GM18511 (cell line): ENCODE measurements around the gene SERPINE2.

ENCODE experiments used
- ATAC-seq: cut with Tn5 transposase; IDR thresholded peaks from one replicate; pipeline ENCODE4 v1.9.1; 2021; ENCODE audit warnings: mild to moderate bottlenecking, moderate library complexity; ENCODE audit not compliant: unreplicated experiment

Gene SERPINE2

DNA sequence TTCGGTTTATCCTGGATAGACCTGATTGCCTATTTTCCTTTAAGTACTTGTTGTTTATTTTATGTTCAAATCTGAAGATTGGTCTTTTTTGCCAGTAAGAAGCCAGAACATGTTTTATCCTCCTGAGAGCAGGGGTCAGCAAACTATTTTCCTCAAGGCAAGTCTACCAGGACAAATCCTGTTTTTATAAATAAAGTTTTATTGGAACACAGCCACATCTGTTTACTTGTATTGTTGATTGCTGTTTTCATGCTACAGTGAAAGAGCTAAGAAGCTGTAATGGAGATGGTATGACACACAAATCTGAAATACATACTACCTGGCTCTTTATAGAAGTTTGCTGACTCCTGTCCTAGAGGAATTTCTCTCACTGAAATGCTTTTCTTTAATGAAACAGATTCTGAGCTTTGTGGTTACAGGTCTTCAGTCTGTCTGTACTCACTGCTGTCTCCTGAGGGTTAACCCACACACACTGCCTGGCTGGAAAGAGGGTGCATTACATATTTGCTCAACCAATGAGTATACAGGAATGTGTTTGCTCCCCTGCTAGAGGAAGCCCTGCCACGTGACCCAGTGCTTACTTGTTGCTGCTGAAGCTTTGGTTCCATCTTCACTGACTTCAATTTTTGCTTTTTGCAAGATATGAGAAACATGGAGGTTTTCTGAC is 59.2 kb downstream of the SERPINE2 start:
- ATAC-seq, result peak; percentile 55

DNA sequence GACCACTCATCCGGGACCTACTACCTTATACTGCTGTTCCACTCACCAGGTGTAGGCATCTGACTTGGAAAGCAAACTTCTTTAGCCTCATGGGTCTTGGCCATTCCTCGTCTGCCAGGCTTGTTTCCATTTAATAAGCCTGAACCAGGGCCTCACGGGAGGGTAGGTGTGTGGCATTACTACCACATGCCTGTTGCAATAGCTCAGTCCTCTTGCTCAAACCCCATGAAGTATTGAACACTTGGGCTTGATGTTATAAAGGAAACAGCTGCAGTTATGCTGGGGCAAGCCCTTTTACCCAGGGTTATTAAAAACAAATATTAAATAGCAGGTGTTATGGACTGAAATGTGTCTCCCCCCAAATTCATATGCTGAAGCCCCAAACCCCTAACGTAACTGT is 60.6 kb downstream of the SERPINE2 start:
- ATAC-seq, result no peak

DNA sequence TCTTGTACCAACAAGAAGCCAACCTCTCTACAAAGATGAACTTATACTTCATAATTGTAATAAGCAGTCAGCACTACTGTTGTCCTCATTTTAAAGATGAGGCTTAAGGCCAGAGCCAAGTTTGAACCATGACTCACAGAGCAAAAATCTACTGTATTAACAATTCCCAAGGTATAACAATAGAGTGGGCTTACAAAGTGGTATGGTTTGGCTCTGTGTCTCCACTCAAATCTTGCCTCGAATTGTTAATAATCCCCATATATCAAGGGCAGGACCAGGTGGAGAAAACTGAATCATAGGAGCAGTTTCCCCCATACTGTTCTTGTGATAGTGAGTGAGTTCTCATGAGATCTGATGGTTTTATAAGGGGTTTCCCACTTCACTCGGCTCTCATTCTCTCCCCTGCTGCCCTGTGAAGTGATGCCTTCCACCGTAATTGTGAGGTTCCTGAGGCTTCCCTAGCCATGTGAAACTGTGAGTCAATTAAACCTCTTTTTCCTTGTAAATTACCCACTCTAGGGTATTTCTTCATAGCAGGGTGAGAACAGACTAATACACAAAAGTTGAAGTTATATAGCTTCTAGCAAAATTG is 62.4 kb downstream of the SERPINE2 start:
- no peak for ATAC-seq

DNA sequence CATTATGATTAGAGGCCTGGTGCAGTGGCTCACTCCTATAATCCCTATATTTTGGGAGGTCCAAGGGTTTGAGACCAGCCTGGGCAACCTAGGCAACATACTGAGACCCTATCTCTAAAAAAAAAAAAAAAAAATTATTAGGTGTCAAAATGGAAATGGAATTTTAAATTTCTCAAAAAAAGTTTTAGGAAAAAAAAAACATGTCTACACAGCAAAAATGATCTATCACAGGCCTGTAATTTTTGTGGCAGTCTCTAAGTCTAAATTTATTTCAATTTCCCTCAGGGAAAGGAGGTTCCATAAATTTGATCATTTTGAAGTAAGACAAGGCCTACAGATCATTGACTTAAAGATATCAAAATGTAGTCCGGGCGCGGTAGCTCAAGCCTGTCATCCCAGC is 65.5 kb downstream of the SERPINE2 start:
- no peak for ATAC-seq

DNA sequence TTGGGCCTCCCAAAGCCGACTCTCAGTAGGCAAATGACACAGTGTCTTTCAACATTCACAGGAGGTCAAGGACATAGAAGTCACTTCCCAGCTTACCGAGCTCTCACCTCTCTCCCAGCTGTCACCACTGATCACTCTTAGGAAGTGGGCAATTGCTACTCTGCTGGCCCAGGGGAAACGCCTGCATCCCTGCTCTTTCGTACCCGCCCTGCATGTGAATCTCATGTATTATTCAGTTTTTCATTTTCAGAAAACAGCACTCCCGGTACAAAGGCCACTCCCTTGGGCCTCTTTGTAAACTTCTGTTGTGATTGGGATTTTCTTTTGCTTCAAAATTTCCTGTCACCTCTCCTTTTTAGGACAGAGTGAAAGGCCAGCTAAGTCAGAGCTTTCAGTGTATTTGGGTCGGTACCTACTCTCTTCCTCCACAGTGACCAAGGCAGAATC is 66.4 kb downstream of the SERPINE2 start:
- ATAC-seq, result no peak

DNA sequence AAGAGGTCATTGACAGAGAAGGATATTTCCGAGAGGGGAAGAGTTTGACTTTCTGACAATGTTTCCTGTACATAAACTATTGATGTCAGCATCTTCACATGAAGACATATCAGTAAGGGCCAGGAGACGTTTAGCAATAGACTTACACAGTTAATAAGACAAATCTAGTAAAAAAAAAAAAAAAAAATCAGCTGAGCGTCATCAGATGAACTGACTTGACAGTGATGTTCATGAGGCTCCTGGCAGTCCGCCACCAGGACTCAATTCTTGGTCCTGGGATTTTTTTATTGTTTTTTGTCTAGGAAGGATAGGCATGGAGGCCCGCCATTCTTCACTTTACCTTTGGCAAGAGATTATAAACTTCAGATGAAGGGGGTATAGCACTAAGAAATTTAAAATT is 67.4 kb downstream of the SERPINE2 start:
- no peak for ATAC-seq

DNA sequence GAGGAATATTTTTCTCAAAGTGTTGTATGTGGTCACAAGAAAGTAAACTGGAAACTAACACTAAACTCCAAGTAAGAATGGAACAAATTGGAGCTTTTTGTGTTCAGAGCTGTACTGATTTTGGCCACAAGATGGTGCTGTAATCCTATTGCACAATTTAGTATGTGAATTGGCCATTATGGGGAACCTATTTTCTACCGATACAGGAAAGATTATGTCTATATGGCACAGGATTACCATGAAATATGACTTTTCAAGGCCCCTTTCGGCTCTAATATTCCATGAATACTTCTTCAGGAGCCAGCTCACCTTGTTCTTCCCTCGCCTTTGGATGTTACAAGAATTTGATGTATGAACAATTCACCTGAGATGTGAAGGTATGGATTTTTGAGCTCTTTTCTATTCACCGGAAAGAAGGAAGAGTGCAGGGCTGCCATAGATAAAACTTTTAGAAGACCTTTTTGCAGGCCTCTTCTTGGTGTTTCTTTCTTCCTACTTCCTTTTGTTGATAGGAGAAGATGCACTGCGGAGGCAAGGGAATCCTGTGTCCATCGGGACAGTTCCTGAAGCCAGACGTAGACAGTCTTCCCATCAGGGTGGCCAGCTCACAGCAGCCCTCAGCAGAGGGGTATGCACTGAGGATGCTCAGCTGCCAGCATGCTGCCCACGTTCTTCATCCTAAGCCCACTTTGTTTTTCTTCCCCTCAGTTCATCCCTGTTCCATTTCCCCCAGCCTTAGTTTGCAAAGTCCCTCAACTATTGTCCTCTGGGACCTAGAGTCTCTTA is 68.5 kb downstream of the SERPINE2 start:
- ATAC-seq, result peak; percentile 85

DNA sequence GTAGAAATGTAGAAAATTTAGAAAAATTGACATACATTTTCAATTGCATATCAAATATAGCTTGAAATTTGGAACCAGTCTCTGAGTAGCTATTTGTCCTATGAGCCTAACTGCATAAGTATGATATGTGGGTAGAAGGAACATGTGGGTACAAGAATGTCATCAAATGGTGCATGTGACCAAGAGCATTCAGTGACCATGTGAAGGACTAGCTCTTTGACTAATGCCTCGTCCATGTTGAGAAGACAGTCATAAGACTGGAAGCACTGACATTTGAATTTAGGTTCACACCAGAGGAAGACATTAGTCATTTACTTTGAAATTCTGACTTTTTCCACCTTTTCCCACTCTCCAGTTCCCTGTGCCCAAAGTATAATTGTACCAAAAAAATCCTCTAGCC is 69.2 kb downstream of the SERPINE2 start:
- peak; percentile 28 for ATAC-seq

DNA sequence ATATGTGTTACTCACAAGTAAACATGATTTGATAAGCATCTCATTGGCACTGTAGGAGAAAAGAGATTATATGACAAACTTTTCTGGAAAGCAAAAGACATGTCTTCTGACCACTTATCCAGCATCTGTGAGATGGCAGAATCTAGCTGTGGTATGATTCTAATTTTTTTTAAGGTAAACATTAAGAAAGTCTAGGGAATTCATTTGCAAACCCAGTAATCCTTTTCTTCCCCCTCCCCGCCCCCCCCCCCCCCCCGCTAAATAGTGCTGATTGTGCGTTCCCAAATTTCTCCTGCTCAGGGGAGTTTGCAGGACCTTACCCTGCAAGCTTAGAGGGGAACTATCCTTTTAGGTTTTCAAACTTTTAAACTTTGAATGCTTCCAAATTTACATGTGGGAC is 69.8 kb downstream of the SERPINE2 start:
- ATAC-seq, result no peak

DNA sequence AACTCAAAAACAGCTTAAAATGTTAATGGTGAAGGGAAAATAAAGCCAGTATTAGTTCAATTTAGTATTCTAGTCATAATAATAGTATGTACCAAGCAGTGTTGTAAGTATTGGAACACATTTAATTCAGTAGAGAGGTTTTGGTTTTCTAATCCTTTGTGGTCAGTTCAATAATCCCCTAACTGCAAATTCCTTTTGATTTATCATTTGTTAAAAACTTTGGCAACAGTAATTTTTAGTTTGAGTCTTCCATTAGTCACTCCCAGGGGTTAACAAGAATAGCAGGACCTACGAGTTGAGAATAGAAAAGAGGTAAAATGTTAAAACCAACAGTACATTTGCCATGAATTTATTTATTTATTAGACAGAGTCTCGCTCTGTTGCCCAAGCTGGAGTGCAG is 71.1 kb downstream of the SERPINE2 start:
- ATAC-seq, result no peak

DNA sequence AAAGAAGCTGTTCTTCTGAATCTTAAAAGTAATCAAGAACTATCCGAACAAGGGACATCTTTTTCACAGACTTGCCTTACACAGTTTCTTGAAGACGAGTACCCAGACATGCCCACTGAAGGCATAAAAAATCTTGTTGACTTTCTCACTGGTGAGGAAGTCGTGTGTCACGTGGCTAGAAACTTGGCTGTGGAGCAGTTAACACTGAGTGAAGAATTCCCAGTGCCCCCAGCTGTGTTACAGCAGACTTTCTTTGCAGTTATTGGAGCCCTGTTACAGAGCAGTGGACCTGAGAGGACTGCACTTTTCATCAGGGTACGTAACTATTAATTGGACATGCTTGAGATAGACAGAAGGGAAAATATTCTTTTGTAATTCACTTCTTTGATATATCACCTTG is 79.4 kb downstream of the SERPINE2 start:
- no peak for ATAC-seq

DNA sequence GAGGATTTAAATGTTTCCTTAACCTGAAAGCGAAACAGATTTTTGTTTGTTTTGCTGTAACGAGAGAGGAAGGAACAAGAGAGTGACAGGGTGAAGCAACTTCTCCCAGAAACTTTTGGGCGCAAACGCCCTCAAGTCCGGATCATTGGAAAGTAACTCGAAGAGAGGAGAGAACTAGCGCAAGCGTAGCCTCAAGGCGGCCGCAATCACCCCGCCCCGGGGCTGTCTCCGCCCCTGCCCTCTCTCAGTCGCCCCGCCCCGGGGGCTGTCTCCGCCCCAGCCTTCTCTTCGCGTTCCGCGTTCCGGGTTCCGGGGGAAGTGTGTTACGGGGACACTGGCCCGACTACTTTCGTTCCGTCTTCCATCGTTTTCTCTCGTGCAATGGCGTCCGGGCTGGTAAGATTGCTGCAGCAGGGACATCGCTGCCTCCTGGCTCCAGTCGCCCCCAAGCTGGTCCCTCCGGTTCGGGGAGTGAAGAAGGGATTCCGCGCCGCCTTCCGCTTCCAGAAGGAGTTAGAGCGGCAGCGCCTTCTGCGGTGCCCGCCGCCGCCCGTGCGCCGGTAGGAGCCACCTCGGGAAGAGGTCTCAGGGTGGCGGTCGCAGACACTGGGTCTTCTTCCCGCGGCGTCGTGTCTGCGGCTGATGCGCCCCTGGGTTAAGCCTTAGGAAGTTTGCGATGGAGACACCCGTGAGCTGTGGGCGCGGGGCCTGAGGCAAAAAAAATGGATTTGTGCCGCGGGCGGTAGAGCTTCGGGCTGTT is 81.8 kb downstream of the SERPINE2 start, which contains the start of gene MRPL44:
TSS of gene MRPL44 (plus strand) at position 372 of the 760 bp plus-strand sequence. CDS start at position 382, 10 bp downstream.
- ATAC-seq, result peak; percentile 86

DNA sequence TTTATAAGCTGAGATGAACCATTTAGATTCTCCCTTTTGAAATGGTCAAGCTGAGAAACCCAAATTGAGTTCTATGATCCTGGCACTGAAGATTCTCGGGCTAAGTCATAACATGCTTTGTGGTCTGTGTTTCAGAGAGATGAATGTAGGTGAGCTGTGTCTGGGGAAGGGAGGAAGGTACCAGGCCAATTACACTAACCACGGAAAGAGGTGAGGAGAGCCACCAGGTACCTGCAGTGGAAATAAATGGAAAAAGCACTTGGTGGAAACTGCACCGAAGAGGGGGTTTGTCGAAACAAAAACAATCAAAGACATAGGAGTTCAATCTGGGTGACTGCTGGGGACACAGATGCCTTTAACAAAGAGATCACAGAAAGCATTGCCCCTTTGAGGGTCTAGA is 82.8 kb downstream of the SERPINE2 start:
- peak; percentile 47 for ATAC-seq

DNA sequence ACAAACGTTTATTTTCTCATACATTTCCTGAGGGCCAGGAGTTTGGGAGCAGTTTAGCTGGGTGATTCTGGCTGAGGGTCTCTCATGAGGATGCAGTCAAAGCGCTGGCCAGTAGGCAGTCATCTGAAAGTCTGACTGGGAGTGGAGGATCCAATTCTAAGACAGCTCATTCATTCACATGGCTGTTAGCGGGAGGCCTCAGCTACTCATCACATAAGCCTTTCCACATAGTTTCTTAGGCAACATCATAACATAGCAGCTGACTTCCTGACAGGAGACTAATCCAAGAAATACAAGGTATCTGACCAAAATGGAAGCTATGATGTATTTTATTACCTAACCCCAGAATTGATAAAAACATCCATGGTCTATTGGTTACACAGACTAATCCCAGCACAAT is 84.7 kb downstream of the SERPINE2 start:
- ATAC-seq, result no peak

DNA sequence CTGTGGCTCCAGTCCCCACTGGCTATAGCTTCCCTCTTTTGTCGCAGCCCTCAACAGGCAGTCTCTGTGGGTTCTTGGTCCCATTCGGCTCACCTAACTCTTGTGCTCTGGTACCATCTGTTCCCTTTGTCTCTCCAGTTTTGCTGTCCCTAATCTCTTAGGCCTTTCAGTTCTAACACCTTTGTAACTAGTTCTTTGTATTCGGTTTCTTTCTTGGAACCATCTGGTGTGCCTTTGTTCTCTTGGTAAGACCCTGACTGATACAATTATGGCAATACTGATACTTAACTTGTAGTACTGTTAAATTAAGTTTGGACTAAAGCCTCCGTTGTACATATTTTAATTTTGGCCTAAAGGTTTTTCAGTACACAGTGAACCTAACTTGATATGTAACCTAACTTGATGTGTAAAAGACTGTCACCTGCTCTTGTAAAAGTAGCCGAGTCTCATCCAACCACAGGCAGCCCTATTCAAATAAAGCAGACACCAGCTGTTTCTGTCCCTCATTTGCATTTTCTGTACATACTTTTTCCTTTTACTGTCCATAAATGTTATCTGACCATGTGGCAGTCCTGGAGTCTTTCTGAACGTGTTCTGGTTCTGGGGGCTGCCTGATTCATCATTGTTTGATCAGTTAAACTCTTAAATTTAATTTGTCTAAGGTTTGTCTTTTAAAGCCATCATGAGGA is 86.7 kb downstream of the SERPINE2 start:
- ATAC-seq, result peak; percentile 49

DNA sequence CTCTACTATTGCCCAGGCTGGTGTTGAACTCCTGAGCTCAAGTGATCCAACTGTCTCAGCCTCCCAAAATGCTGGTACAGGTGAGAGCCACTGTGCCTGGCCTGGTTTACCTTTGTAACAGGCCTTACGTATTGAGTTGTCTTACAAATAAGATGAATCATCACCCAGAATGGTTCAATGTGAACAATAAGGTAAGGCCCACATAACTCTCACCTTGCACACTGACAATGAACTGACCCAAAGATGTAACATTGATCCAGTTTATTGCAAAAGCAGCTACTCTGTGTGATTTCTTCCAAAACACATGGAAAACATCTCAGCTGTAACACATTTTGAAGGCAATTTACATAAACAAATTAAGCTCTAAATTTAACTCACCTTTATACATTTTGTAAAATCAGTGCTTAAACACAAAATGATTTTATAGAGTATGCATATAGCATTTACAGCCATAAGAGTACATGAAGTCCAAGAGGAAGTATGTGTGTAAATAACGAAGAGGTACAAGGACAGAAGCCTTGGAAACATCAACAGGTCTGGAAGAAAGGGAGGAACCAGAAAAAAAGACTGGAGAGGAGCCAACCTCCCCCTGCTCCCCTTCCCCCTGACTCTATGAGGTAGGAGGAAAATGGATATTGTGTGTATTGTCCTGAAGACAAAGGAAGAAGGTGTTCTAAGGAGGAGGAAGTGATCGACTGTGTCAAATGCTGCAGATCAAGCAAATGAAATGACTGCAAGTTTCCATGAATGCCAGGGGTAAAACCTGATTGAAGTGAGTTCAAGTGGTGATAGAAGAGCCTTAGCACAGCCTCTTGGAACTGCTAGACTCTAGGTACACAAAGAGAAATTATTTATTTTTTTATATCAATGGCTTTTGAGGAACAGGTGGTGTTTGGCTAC is 88.4 kb downstream of the SERPINE2 start:
- no peak for ATAC-seq

DNA sequence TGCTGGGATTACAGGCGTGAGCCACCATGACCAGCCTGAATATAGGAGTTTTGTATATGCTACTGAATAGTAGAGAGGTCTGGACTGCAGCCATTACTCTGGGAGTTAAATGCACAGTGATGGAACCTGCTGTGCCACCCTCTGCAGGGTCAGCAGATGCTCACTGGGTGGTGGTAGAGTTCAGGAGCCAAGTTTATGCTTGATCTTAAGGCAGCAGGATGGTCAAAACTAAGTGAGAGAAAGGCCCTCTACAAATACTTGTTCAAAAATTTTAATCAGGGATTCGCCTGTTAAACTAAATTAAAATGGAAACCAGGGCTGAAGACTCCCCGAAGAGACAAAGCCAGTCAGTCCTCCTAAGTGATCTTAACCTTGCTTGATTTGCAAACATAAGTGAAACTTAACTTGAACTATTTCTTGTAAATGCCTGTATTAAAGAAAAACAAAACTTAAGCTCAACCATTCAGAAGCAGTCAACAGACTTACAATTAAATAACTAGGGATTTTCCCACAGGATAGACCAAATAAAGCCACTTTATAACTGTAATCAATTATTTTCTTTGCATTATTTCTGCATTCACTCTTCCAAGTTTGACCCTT is 89.7 kb downstream of the SERPINE2 start:
- no peak for ATAC-seq

DNA sequence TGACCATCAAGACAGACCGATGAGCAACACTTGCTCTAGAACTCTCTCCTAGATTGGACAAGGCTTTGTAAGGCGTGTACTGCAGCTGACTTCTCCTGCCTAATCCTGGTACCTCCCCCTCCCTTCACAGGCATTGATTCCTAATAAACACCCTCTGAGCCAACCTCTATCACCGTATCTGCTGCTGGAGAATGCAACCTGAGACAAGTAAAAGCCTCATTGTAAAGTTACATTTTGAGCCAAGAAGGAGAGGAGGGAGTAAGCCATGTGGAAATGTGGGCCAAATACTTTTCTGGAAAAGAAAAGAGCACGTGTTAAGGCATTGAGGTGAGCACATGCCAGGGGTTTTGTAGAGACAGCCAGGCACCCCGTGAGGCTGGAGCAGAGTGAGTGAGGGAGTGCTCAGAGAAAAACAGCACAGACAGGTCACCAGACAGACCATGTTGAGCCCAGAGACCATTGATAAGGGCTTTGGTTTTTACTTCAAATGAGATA is 91.3 kb downstream of the SERPINE2 start:
- no peak for ATAC-seq

DNA sequence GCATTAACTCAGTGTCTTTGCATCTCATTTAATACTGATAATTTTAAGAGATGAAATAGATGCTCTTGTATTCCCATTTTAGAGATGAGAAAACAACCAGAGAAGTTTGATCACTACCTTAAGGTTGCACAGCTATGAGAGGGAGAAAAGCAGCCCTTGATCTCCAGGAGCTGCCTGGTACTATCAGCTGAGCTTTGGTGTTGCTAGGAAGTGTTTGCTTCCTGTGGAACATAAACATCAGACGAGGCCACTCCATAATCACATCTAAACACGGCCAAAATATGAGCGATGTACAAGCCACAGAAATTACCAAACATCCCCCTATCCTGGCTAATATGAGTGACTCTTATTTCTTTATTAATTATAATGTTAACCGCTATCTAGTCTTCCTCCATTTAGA is 93.3 kb downstream of the SERPINE2 start:
- ATAC-seq, result no peak
